DMS 273 (cell line): ENCODE data around the gene SCAMP1.
"Not testable (repeated sequence)": the region's sequence is repeated elsewhere in the genome, so short reads cannot be mapped to it uniquely, and the experiment has no call there.

Source experiments
- DNase-seq: peaks from one replicate; lab custom pipeline; 2025; ENCODE audit not compliant: unreplicated experiment; lab: John Stamatoyannopoulos, UW

Gene SCAMP1, protein sequence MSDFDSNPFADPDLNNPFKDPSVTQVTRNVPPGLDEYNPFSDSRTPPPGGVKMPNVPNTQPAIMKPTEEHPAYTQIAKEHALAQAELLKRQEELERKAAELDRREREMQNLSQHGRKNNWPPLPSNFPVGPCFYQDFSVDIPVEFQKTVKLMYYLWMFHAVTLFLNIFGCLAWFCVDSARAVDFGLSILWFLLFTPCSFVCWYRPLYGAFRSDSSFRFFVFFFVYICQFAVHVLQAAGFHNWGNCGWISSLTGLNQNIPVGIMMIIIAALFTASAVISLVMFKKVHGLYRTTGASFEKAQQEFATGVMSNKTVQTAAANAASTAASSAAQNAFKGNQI

DNA sequence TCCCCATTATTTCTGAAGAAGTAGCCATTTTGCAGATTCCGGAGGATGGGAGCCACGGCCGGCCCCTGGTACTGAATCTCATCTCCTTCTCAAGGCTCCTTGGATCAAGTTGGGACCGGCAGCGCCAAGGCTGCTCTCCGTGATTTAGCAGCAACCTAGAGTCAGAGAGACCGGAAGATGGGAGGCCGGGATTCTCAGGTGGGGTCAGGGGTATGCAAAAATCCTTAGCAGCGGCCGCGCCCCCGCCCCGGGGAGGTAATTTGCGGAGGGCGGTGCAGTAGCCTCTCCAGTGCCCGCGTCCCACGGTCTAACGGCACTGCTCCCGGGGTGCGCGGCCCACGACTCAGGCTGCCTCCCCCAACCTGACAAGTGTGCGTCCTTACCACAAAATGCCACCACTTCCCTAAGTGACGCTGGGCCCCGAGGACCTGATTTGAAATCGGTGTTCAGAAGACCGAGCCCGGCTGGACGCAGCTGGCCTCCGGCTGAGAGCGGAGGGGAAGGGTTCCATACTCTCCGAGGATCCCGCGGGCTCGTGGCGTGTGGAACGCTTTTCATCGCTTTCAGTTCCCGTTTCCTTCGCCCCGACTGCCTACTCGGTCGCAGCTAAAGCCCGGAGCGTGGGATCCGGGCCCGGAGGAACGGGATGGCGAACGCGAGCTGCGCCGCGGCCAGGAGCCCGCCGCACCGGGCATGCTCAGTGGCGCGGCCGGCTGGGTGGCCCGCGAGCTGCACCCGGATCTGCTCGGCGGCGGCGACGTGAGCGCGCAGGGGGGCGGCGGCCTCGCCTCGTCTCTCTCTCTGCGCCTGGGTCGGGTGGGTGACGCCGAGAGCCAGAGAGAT lies at the start of gene SCAMP1:
TSS of gene SCAMP1 (plus strand) at position 787 of the 843 bp plus-strand sequence. CDS start at position 842, 55 bp downstream.
- DNase-seq, result peak; percentile 98

DNA sequence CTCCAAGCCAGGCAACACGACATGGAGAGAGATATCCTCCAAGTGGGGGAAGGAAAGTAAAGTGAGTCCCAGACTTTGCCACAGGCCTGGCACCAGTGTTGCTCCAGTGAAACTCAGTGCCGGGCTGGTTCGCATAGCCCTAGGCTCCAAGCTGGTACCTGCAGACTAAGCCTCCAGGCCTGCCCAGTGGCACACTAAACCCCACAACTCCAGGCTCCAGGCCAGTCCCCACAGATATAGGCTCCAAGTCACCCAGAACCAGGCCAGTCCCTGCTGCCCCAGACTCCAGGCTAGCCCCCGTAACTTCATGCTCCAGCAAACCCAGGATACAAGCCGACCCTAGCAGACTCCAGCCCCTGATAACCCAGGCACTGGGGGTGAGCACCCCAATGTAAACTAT lies 42.9 kb upstream of the SCAMP1 start:
- no peak for DNase-seq

DNA sequence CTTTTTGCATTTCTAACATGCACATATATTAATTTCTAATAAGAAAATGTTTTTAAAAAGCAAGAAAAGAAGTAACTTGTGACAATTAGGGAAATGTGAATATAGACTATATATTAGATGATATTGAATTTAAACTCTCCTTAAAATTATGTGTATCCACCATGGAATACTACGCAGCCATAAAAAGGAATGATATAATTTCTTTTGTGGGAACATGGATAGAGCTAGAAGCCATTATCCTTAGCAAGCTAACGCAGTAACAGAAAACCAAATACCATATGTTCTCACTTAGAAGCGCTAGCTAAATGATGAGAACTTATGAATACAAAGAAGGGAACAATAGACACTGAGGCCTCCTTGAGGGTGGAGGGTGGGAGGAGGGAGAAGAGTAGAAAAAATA lies 42.1 kb upstream of the SCAMP1 start:
- DNase-seq, result no peak

DNA sequence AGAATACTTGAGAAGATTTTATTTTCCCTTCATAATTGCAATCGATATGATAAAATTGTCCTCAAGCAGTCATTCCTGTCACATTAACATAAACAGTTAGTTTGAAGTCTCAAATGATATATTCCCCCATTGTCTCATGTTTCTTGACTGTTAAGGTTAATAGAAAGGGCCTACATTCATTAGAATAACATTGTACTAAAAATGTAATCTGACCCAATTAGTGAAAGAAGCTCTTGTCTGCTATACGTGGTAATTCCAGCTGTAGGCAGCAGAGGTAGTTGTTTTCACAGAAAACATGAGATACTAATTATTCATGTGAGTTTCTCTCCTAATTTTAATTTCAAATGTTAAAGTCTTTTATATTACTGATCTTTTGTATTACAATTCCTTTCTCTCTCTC lies 40.0 kb upstream of the SCAMP1 start:
- peak; percentile 63 for DNase-seq

DNA sequence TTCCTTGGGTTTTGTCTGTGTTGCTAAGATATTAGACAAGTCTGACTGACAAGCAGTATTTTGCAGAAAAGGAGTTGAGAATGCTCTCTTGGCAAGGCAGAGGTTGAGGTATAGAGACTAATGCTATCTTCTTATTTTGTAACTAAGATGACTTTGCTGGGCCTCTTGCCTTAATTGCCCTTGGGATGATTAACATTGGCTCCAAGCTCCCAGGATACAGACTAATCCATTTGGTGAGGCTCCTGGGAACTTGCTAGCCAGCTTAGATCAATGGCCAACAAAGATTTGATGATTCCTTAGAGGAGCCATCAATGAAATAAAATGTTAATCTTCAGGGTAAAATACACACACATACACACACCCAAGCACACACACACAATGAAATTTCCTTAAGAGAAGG lies 37.2 kb upstream of the SCAMP1 start:
- no peak for DNase-seq

DNA sequence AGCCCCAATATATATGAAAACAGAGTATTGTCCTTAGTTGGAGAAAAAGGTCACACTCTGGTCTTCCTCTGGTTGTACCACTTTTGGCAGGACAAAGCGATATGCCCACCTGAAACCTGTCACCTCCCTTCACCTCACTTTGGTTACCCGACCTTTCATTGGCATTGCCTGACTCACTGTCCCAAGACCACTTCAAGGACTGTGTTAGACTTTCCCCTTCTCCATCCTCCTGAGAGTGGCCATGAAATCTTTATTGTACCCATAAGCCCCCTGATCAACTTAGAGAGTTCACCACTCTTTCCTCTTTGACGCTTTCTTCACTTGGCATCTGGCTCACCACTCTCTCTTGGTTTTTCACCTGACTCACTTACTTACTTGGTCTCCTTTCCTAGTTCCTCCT lies 33.5 kb upstream of the SCAMP1 start:
- no peak for DNase-seq

DNA sequence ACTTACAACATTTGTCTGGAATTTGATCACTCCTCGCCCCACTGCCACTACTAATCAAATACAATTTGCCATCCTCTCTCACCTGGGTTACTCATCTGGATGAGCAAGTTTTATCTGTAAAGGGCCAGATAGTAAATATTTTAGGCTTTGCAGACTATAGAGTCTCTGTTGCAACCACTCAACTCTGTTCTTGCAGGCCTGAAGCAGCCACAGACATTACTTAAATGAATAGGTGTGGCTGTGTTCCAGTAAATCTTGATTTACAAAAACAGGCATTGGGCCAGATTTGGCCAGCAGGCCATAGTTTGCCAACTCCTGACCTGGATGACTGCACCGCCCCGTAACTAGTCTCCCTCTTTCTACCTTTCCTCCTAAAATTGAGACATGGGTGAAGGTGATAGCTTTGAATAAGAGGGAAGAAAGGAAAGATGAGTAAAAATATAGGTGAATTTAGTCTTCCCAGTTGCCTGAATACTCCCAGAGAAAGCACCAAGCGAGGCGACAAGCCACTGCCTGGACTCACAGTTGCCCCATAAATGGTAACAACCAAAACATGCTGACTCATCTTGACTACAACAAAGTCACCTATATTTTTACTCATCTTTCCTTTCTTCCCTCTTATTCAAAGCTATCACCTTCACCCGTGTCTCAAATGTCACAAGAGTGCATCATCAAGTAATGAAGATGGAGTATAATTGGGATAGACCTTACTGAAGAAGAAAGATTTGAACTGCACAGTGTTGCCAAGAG lies 32.5 kb upstream of the SCAMP1 start:
- DNase-seq, result peak; percentile 11

DNA sequence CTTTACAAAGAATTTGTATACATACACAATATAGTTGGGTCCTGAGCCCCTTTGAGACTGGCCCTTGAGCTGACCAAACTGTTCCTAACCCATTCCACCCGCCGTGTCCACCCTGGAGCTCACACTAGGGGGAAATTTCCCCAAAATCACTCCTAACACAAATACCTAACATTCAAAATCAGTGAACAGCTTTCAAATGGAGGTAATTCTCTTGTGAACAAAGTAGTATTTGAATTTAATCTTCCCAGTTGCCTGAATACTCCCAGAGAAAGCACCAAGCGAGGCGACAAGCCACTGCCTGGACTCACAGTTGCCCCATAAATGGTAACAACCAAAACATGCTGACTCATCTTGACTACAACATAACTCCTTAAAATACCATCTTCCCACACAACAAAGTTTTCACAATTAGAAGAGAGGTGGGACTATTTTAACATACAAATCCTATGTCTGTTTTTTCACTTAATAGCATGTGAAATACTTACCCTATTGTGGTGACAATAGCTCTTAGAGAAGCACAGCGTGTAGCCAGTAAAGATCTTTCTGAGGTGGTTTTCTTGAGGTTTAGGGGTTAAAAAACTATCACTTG lies 31.7 kb upstream of the SCAMP1 start:
- DNase-seq, result no peak

DNA sequence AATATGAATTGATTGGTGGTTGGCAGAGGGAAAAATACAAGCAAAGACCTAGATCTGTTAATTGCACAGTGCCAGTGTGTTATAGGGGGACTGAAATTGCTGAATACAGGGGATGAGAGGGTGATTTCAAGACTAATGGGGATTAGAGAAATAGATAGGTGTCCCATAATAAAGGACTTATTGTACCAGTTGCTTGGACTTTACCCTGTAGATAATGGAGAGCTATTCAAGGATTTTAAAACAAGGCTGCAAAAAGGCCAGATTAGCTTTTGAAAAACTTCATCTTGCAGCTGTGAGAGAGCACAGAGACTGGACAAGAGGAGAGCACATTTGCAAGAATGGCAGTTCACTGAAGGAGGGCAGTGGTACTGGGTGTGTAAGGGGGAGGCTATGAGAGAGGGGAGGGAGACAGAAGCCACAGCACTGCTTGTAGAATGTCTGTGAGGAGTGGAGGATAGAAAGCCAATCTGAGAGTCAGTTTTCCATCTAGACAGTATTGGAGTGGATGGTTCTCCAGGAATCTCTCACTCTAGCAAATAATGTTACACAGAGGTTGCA lies 28.8 kb upstream of the SCAMP1 start:
- DNase-seq, result no peak

DNA sequence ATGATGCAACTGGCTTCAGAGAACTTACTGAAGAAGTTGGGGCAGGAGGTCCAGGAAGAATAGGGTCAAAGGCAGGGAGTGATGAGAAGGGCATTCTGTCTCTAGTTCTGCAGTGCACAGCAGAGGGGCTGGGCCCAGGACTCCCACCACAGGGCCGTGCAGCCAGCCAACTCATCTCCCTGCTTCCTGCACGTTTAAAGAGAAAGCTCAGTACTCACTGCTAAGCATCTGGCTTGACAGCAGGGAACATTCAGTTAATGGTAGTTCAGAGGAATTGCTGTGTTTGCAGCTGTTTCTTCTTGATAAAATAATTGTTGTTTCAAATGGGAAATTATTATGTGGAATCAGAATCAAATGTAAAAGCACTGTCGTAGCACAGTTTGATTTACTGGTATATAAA lies 25.6 kb upstream of the SCAMP1 start:
- DNase-seq, result peak; percentile 90

DNA sequence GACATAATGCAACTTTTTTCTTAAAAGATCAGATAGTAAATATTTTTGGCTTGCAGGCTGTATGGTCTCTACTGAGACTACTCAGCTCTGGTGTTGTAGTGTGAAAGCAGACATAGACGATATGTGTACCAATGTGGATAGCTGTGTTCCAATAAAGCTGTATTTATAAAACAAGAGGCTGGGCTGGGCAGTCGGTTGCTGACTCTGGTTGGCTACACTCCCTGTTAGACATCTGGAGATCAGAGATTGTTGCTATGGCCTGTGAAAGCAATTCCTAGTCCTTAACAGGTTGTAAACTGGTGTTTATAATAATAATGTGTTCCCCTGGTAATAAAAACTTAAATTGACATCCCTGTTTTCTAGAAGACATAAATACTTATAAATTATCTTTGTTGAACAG lies 24.4 kb upstream of the SCAMP1 start:
- peak; percentile 82 for DNase-seq

DNA sequence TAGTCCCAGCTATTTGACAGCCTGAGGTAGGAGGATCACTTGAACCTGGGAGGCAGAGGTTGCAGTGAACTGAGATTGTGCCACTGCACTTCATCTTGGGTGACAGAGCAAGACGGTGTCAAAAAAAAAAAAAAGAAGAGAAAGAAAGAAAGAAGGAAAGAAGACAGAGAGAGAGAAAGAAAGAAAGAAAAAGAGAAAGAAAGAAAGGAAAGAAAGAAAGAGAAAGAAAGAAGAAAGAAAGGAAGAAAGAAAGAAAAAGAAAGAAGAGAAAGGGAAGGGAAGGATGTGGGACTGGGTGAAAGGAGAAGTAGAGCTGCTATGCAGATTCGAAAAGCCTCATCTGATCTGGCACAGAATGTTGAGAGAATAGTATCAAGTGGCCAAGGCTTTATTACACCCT lies 23.7 kb upstream of the SCAMP1 start:
- no peak for DNase-seq

DNA sequence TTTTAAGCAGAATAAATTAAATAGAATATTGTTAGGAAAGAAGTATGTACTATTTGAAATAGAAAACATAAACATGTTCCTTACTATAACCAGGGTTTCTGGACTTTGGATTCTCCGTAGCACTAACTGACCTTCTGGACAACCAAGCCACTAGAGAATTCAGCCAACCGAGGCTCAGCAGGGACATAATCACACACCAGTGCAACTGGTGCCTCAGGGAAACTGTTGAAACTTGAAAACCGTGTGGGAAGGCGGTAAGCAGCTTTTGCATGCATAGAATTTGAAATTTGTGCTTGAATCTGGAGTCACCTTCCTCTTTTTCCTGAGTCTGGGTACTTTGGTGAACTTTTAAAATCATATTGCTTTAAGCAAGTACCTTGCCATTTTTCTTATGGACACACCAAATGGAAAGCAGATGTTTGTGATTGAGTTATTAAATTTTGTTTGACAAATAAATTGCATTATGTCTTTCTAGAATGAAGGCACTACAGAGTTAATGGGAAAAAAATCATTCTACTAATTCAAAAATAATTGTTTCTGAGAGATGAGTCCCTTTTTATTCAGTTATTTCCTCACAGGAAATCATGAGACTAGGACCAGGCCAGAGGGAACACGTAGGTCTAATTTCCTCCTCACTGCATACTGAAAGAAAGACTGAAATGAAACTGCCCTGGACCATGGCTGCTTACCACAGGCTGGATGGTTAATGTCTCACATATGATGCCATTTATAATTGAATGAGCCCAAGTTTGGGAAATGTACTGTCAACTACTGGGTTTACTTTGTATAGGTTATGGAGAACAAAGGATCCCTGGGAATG lies 20.6 kb upstream of the SCAMP1 start:
- no peak for DNase-seq

DNA sequence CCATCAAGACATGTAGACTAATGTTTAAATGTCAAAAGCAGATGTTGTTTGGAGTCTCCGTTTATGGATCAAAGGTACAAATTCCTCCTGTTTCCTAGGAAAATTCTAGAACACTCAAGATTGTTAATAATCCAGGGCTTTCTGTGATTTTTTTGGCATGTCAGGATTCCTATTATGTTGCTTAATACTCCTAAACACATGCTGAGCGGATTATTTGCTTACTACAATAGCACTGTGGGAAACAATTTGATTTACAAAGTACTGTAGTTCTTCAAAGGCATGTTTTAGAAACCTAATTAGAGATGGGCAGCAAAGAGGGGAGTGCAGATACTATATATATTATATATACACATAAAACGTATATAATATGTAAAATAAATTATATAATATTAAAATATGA lies 19.0 kb upstream of the SCAMP1 start:
- no peak for DNase-seq

DNA sequence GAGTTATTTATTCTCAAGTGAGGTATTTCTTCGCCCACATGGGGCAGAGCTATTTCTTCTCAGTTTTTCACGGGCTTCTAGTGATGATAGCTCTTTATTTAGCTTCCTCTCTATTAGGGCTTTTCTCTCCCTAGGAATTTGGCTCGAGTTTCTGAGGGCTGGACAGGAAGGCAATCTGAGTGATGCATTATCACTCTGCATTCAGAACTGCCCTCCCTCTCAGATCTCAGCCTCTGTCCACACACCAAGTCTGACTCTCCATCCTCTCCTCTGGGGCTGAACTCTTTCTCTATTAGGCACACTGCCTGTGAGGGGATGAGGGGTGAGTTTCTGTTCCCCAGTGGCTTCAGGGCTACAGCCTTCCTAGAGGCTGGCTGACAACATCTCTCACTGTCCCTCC lies 14.9 kb upstream of the SCAMP1 start:
- no peak for DNase-seq

DNA sequence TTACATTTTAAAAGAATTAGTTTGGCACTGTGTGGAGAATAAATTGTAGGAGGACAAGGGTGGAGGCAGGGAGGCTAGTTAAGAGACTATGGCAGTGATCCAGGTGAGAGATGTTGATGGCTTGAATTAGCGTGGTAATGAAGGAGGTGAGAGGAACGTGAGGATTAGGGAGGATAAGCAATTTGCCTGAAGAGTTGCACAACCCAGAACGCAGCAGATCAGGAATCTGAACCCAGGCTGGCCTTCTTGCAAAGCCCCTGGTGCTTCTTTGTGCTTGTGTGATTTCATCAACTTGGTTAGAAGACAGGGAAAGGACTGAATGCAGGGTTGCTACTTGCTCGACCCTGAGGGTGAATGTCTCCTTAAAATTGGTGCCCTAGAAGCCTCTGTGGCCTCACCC lies 6.9 kb upstream of the SCAMP1 start:
- no peak for DNase-seq

DNA sequence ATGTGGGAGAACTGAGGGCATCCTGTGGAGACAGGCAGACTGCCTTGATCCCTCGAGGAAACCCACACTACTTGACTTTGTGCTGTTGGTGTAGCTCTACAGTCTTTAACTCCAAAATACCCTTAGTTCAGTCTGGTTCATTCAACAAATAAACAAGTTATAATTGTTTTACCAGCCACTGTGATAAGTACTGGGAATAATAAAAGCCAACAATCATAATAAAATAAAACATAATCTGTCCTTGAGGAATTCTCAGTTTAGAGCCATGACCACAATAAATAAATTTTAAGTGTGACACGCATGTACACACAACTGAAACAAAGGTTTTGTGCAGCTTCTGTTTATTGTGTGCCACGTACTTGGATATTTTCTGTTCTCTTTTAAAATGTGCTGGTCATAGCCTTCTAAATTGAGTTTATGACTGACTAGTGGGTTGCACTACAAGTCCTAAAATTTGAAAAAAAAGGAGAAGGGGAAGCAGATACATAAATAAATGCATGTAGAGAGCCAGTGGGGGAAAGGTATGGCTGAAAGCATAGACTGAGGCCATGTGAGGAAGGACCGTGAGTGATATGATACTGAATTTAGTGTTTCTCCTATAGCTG lies 6.2 kb upstream of the SCAMP1 start:
- no peak for DNase-seq

DNA sequence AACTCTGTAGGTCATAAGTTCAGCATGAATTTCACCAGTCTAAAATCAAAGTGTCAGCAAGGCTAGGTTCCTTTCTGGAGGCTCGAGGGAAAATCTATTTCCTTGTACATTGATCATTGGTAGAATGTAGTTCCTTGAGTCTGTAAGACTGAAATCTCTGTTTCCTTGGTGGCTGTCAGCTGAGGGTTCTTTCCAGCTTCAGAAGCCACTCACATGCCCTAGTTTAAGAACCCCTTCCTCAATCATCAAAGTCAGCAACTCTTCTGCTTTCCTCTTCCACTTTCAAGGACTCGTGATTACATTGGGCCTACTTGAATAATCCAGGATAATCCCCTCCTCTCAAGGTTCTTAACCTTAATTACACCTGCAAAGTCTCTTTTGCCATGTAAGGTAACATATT lies 4.9 kb upstream of the SCAMP1 start:
- no peak for DNase-seq

DNA sequence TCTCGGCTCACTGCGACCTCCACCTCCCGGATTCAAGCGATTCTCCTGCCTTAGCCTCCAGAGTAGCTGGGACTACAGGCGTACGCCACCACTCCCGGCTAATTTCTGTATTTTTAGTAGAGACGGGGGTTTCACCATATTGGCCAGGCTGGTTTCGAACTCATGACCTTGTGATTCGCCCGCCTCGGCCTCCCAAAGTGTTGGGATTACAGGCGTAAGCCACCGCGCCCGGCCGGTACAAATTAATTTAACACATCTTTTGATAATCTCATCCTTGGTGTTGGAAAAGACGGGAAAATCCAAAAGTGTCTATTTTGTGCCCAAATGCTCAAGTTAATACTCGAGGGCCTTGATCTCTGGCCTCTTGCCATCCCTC lies 974 bp upstream of the SCAMP1 start:
- not testable (repeated sequence) for DNase-seq

DNA sequence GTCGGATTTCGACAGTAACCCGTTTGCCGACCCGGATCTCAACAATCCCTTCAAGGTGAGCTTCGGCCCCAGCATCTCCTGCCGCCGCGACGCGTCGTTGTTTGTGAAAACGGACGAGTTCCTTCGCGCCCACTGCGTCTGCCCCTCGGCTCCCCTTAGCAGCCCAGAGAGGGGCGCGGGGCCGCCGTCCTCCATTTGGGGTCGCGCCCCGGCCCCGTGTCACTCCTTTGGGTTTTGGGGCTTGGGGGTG lies 182 bp downstream of the SCAMP1 start:
- DNase-seq, result no peak
